ENCODE results near the gene ARHGAP40. TPM values are rescaled to one million over a fixed set of nuclear protein-coding genes. Genes with fewer than 3 reads are reported as not detected.

Gene ARHGAP40
- total and polyA plus RNA-seq, 2 experiments from 2014 or later: 0.21 TPM; not detected in 1

GRCh38 chr20:38663660-38664059 lies 62.1 kb downstream of the ARHGAP40 start:
- Histone ChIP-seq H3K27me3 (ENCODE audit: insufficient read depth) (0 out of 2 replicates have a peak, but pooled peaks cover 3% of the 10 kb centered on the region), H3F3A (replicated peaks; ENCODE audit: low read depth) (no peaks in the 10 kb centered on the region), H4K20me1 (replicated peaks; ENCODE audit: insufficient read depth) (no peaks in the 10 kb centered on the region), H3K9me2 (ENCODE audit: insufficient read depth) (no peaks in the 10 kb centered on the region), H3K79me2 (replicated peaks; ENCODE audit: insufficient read depth) (no peaks in the 10 kb centered on the region), H3K4me1 (ENCODE audit: insufficient read depth) (peaks cover 4% of the 10 kb centered on the region; the same call in 1 of the 2 replicates), H3K27ac (ENCODE audit: low read depth) (no peak overlapping the region), H3K4me3 (no peak overlapping the region), H3K4me2 (no peak overlapping the region), H3K36me3 (ENCODE audit: insufficient read depth) (no peaks in the 10 kb centered on the region), H2AFZ (no peak overlapping the region)
- peaks cover 2% of the 10 kb centered on the region for H3K27me3 Mint-ChIP-seq (ENCODE audit: insufficient read depth, low read depth, poor library complexity)
- H3K9me3 Mint-ChIP-seq: no peaks in the 10 kb centered on the region
- ATAC-seq: no peak
- no peak overlapping the region for H3K4me3 Mint-ChIP-seq
- H3K36me3 Mint-ChIP-seq (ENCODE audit: low read depth): no peaks in the 10 kb centered on the region
- H3K4me1 Mint-ChIP-seq: peaks cover 12% of the 10 kb centered on the region; the same call in 2 of the 3 replicates
- TF ChIP-seq REST (IDR thresholded peaks at IDR 0.05; ENCODE audit: unreplicated experiment): no peak
- no peak for TF ChIP-seq ZNF331 (CRISPR knock-in tag; IDR thresholded peaks at IDR 0.05; ENCODE audit: low read depth)
- no peak for TF ChIP-seq EZH2 (IDR thresholded peaks at IDR 0.05; ENCODE audit: low read depth, unreplicated experiment)
- TF ChIP-seq CTCF (conservative IDR thresholded peaks at IDR 0.05; ENCODE audit: low read depth in 2 of 2): no peak
- TF ChIP-seq POLR2AphosphoS5 (IDR thresholded peaks at IDR 0.05; ENCODE audit: low read depth): no peak
- no peak for TF ChIP-seq STAT1 (IDR thresholded peaks at IDR 0.05; ENCODE audit: unreplicated experiment)
- TF ChIP-seq CREB1 (CRISPR knock-in tag; IDR thresholded peaks at IDR 0.05; ENCODE audit: low read depth): no peak
- no peak for TF ChIP-seq ETS1 (IDR thresholded peaks at IDR 0.05)
- TF ChIP-seq ZNF462 (CRISPR knock-in tag; IDR thresholded peaks at IDR 0.05): no peak
- TF ChIP-seq EZH2phosphoT487 (IDR thresholded peaks at IDR 0.05; ENCODE audit: unreplicated experiment): no peak
- no peak overlapping the region for H3K27ac Mint-ChIP-seq
- no peak for DNase-seq (ENCODE audit: low spot score)
